ENCODE data around the gene SCGB1A1.

DNA sequence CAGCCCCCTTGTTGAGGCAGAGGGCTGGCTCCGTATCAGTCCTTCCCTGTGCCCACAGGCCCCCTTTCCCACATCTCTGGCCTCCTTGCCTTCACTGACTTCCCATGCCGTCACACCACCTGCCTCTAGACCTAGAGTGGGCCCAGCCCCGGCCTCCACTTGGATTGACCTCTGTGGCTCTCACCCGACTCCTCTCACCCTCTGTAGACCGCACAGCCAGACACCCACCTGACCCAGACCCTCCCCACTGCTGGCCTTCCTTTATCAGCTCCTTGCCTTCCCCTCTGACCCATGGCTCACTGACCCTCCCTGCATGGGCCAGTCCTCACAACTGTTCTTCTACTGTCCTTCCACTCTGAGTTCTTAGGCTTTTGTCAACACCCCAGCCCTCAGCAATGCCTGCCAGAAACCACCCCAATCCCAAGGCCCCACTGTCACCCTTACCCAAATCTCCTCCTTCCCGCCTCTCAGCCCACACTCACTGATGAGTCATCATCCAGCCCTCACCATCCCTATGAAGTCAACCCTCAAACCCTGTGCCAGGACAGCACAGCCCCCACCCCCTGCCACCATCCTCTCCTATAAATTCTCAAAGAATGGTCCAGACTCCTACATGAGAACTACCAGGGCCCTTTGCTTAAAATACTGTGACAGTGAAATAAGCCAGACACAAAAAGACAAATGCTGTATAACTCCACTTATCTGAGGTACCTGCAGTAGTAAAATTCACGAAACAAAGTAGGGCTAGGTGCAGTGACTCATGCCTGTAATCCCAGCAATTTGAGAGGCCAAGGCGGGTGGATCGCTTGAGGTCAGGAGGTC, 53.4 kb downstream of the SCGB1A1 start:
- TF ChIP-seq POLR2A (IDR thresholded peaks at IDR 0.05; ENCODE audit: low read depth, low read length) = no peak
- TF ChIP-seq POLR2AphosphoS5 (IDR thresholded peaks at IDR 0.05; ENCODE audit: low read depth, low read length) = no peak
- TF ChIP-seq TAF1 (IDR thresholded peaks at IDR 0.05; ENCODE audit: low read depth, low read length) = no peak
- TF ChIP-seq SPI1 (IDR thresholded peaks at IDR 0.05; ENCODE audit: low read depth, low read length) = no peak
- no peak for TF ChIP-seq PAX5 (IDR thresholded peaks at IDR 0.05; ENCODE audit: insufficient read depth, low read length, severe bottlenecking)
- no peak for TF ChIP-seq POU2F2 (IDR thresholded peaks at IDR 0.05; ENCODE audit: low read depth, low read length)

All from GM12891 (cell line).